Epithelial cell of proximal tubule (primary cell): Measurements from ENCODE around the gene SLFN12L. TPM values are rescaled to one million over a fixed set of nuclear protein-coding genes. Genes with fewer than 3 reads are reported as not detected.
"Not testable (repeated sequence)": the region's sequence is repeated elsewhere in the genome, so short reads cannot be mapped to it uniquely, and the experiment has no call there.

Source experiments
- DNase-seq: peaks from one replicate; pipeline ENCODE4 v3.0.0-alpha.2; 2011; ENCODE audit warnings: low read depth
- H3K4me3 ChIP-seq: 2 replicates; pipeline ENCODE4 v1.5.1; 2011; ENCODE audit warnings: low read depth, mild to moderate bottlenecking, low read length
- total RNA-seq: library from RNA; depleted of rRNA; stranded (reverse); fragments of >200 nt; gene quantifications from 2 replicates; pipeline ENCODE4 v1.2.3, GENCODE V29; 2015
- TF ChIP-seq, protein P1 (sequence below): conservative IDR thresholded peaks from 2 replicates; pipeline ENCODE4 v1.5.1; 2012; ENCODE audit warnings: low read depth, mild to moderate bottlenecking, low read length

The SLFN12L gene
- total RNA-seq, 1 donor from 2014 or later: not detected

- no peak for DNase-seq
- TF ChIP-seq, protein P1, sequence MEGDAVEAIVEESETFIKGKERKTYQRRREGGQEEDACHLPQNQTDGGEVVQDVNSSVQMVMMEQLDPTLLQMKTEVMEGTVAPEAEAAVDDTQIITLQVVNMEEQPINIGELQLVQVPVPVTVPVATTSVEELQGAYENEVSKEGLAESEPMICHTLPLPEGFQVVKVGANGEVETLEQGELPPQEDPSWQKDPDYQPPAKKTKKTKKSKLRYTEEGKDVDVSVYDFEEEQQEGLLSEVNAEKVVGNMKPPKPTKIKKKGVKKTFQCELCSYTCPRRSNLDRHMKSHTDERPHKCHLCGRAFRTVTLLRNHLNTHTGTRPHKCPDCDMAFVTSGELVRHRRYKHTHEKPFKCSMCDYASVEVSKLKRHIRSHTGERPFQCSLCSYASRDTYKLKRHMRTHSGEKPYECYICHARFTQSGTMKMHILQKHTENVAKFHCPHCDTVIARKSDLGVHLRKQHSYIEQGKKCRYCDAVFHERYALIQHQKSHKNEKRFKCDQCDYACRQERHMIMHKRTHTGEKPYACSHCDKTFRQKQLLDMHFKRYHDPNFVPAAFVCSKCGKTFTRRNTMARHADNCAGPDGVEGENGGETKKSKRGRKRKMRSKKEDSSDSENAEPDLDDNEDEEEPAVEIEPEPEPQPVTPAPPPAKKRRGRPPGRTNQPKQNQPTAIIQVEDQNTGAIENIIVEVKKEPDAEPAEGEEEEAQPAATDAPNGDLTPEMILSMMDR: no peak
- no peak overlapping the region for H3K4me3 ChIP-seq
Observed at GRCh38 chr17:35545150-35545549, 7.7 kb upstream of the SLFN12L start.

DNA sequence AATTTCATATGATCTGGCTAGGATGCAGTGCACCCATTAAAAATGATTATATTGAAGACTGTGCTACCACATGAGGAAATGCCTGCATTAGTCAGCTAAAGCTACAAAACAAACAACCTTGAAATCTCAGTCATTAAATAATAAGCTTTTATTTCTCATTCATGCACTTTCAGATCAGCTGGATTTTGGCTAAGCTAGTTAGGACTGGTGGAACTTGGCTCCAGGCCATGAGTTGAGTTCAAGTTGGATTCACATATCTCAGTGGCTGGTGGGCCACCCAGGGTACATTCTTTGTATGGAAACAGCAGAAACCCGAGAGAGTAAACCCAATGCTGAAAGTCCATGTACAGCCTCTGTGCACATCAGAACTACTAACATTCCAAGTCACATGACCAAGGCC, 6.4 kb upstream of the SLFN12L start:
- no peak overlapping the region for H3K4me3 ChIP-seq
- DNase-seq: no peak
- TF ChIP-seq, protein P1: no peak

DNA sequence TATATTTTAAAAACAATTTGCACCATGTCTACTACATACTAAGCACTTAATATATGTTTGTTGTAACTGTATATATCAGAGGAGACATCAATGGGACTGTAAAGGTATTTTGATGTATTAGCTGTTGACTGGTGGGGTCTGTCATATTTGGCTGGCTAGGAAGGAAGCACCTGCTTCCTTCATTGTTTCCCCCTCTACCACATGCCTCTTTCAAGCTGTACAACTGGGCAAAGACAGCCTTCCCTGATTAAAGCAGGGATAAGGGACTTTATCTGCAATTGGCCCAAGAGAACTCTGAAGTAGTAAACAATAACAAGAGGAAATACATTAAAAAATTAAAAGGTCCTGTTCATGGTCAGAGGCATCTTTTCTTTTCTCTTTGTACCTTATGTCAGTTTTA, 5.5 kb upstream of the SLFN12L start:
- TF ChIP-seq, protein P1: no peak
- H3K4me3 ChIP-seq: no peak overlapping the region
- no peak for DNase-seq

GRCh38 chr17:35541434-35541833, 4.0 kb upstream of the SLFN12L start:
- TF ChIP-seq, protein P1: no peak
- no peak for DNase-seq
- H3K4me3 ChIP-seq: no peak overlapping the region

- H3K4me3 ChIP-seq: no peak overlapping the region
- TF ChIP-seq, protein P1: no peak
- no peak for DNase-seq
Observed at GRCh38 chr17:35540589-35541404, 3.3 kb upstream of the SLFN12L start.

DNA sequence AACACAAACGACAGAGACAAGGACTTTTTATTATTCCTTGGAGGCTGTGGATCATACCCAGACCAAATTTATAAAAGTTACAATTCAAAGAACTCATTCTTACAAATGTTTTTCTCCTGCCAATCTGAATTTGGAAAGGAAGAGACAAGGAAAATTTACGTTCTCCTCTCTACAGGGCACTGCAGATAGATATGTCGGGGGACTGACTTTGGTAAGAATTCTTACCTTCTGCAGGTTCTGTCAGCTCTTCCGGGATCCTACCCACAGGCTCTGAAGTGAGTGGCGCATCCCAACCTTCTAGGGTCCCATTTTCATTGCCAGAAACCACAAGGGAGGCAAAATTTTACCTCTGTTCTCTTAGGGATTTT, 2.2 kb upstream of the SLFN12L start:
- TF ChIP-seq, protein P1: no peak
- H3K4me3 ChIP-seq: no peak overlapping the region
- no peak for DNase-seq

- DNase-seq: no peak
- TF ChIP-seq, protein P1: no peak
- H3K4me3 ChIP-seq: no peak overlapping the region
Observed at GRCh38 chr17:35536664-35537171, 760 bp downstream of the SLFN12L start.

- not testable (repeated sequence) for H3K4me3 ChIP-seq, DNase-seq
Observed at GRCh38 chr17:35535406-35535805, 2.1 kb downstream of the SLFN12L start.
